Dermis blood vessel endothelial cell (primary cell): ENCODE data around the gene GGTLC2. TPM values are rescaled to one million over a fixed set of nuclear protein-coding genes. Genes with fewer than 3 reads are reported as not detected.
A peak's percentile ranks its signal among the peaks of the same experiment; 100 is the strongest.

Experiments
- DNase-seq: peaks from one replicate; pipeline ENCODE4 v3.0.0; 2010
- total RNA-seq: library from RNA; depleted of rRNA; stranded (reverse); fragments of >200 nt; gene quantifications from 2 replicates; pipeline ENCODE4 v1.2.3, GENCODE V29; 2014

The GGTLC2 gene
- total RNA-seq, 1 donor from 2014 or later: not detected

DNA sequence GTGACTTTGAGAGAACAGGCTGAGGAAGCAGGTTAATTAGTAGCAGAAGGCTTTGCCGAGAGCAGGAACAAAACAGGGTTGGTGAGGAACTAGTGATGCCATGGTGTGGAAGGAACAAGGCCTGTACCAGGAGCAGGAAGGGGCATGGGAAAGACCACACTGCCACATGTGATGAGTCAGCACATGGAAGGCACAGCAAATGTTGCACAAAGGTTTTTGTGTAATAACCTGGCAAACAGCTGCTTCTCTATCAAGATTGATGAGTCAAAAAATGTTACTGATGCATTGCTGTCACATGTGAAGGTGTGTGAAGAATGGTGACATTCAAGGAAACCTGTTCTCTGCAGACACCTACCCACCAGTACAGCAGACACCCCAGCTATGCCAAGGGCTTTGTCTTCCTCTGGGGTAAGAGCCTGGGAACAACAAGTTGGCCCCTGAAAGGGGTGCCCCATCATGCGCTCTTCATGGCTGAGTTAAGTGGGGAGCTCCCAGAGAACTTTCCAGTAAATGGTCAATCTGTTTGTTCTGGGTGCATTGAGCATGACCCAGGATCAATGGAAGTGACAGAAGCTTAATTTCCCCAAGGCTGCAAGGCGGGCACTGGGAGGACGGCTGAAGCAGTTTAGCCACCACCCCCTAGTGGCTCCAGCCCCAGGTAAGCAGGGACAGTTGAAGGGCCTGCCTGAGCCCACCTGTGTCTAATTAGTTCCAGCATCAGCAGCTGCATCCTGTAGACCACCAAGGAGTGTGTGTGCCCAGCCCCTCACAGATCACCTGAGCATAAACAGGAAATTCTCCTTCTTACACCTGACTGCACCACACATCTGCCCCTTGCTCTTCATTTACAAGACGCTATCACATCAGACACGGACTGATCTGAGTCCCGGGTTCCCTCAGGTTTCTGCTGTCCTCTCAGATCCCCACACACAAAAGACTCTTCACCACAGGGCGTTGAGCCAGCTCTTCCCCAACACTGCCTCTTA is 47.6 kb downstream of the GGTLC2 start:
- no peak for DNase-seq

- peak; percentile 64 for DNase-seq
Observed at GRCh38 chr22:22692707-22693530, 48.5 kb downstream of the GGTLC2 start.

- peak; percentile 5 for DNase-seq
Observed at GRCh38 chr22:22693531-22693884, 49.1 kb downstream of the GGTLC2 start.

GRCh38 chr22:22694106-22694505 is 49.7 kb downstream of the GGTLC2 start:
- DNase-seq: no peak

DNA sequence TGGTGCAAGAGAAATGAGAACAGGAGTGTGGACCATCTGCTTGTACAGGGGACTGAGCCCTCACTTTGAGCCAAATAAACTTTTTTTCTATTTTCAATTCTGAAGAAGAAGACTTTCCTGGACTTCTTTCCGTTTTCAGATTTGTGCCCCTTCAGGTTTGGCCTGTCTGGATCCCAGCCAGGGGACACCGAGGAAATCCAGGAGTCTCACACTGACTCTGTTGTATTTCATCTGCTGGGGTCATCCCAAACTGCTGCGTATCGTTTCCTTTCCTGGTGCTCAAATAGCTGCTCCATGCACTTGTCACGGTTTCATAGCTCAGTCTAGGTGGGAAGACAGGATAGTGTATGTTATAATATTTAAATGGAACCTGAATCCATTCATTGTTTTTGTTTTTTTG is 51.7 kb downstream of the GGTLC2 start:
- no peak for DNase-seq

Other genes with a start within 250 kb of the GGTLC2 start
- 0.68 and 0.93 TPM in 2 replicates for gene ZNF280B, start 135.9 kb upstream of the GGTLC2 start, total RNA-seq
- gene ZNF280A, start 124.3 kb upstream of the GGTLC2 start, total RNA-seq: not detected in 2 replicates
- gene PRAME, start 85.3 kb upstream of the GGTLC2 start, total RNA-seq: not detected in 2 replicates
- gene IGLL5, start 243.2 kb downstream of the GGTLC2 start, total RNA-seq: not detected in 2 replicates